ENCODE measurements around the gene TTC28.

GRCh38 chr22:28589102-28589750, 90.4 kb downstream of the TTC28 start:
- TF ChIP-seq POLR2A (IDR thresholded peaks at IDR 0.05) (no peak), CTCF (IDR thresholded peaks at IDR 0.05) (no peak)
